GM18858 (cell line): ENCODE data around the gene TUBGCP3.

ENCODE experiments used
- ATAC-seq: cut with Tn5 transposase; IDR thresholded peaks from one replicate; pipeline ENCODE4 v1.9.1; 2021; ENCODE audit not compliant: unreplicated experiment

The TUBGCP3 gene

DNA sequence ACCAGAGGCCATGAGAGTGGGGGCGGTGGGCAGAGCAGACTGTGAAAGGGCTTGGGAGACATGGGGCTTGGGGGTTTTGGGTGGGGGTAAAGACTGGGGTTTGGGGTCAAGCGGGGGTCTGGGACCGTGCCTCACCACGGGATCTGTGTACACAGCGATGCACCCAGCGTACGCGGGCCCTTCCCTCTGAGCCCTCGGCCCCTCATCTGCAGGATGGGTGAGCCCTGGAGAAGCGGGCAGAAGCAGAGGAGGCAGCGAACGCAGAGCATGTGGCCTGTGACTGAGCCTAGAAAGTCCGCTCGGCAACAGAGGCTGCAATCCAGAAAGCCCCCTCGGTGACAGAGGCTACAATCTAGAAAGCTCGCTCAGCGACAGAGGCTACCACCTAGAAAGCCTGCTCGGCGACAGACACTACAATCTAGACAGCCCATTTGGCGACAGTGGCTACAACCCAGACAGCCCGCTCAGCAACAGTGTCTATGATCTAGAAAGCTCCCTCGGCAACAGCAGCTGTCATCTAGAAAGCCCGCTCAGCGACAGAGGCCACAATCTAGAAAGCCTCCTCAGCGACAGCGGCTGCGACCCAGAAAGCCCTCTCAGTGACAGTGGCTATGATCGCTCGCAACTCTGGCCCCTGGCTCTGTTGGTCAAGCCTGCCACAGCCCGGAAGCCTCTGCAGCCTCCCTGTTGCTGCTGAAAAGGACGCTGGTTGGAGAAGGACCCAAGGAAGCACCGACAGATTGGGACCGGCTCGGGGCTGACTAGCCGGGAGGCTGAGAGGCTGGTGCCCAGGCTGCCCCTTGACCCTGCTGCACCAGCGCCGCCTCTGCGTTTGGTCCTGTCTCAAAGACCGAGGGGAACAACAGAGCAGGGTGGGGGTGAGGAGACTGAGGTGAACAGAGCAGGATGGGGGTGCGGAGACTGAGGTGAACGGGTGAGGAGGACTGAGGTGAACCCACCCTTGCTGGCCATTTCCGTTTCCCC lies 143.2 kb downstream of the TUBGCP3 start:
- ATAC-seq = no peak

DNA sequence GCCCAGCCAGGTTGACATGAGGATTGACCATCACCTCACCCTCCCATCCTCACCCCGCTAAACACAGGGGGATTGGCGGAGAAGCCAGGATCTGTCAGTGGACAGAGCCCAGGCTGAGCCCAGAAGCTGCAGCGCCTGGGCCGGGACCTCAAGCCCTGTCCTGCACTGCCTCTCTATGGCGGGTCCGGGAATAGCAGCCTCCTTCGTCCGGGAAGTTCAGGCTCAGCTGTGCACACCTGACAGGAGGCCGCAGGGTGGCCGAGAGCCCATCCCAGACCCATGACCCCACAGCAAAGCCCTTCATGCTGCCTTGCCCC lies 144.0 kb downstream of the TUBGCP3 start:
- ATAC-seq = no peak

- ATAC-seq = no peak
Measured at GRCh38 chr13:112443191-112443994, 144.6 kb downstream of the TUBGCP3 start.

DNA sequence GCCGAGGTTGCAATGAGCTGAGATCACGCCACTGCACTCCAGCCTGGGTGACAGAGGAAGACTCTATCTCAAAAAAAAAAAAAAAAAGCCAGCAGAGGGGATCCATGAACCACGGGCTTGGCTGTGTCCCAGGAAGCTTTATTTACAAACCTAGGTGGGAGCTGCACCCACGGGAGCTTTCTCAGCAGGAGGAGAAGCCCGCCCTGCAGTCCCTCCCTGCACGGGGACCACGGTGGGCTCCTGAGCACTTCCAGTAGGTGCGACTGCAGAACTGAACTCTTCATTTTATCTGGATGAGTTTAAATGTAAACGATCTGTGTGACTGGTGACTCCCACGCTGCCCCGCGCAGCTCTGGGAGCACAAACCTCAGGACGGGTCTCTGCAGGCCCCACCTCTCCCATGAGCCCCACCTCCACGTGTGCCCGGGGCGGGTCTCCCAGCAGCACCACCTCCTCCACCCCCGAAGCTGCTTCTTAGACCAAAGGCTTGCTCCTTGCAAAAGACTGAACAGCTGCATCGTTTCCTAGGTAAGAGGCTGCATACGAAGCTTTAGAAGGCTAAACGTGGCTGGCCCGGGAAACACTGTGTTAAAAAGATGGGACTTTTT lies 145.4 kb downstream of the TUBGCP3 start:
- ATAC-seq = no peak

DNA sequence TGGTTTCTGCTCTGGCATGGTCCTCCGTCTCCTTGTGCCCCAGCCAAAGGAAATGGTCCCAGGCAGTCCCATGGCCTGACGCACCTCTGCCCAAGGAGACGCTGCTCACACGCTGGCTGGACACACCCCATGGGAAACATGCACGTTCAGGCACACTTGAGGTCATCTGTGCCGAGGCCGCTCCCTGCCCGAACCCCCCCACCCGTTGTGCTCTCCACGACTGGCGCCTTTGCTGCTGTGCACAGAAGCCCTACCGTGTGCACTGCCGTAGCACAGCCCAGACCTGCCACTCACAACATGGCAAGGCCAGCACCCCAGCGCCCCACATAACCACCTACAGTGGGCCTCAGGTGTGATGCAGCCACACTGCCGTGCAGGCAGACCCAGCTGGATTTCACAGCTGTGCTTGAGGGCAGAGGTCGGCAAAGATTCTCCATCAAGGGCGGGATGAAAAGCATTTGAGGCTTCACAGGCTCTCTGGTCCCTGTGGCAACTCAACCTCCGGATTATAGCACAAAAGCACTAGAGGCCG lies 146.1 kb downstream of the TUBGCP3 start:
- ATAC-seq = no peak

GRCh38 chr13:112441226-112441625 lies 146.7 kb downstream of the TUBGCP3 start:
- no peak for ATAC-seq

GRCh38 chr13:112438515-112438914 lies 149.4 kb downstream of the TUBGCP3 start:
- no peak for ATAC-seq

DNA sequence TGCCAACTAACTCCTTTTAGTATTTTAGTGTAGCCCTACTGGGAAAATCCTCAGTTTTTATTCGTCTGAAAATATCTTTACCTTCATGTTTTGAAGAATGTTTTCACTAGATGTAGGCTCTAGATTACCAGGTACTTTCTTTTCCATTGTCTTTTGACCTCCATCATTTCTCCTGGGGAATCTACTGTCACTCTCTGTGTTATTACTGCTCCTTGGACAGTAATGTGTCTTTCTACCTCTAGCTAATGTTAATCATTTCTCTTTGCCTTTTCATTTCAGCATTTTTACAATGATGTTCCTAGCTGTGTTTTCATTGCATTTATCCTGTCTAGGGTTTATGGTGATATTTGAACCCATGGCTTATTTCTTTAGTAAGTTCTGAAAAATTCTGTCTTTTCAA lies 149.9 kb downstream of the TUBGCP3 start:
- no peak for ATAC-seq

GRCh38 chr13:112435973-112436372 lies 152.0 kb downstream of the TUBGCP3 start:
- ATAC-seq = no peak
